ENCODE measurements around the gene GPR68. TPM values are rescaled to one million over a fixed set of nuclear protein-coding genes. Genes with fewer than 3 reads are reported as not detected.
A peak's percentile ranks its signal among the peaks of the same experiment; 100 is the strongest.

Gene GPR68
- total RNA-seq, 4 donors from 2014 or later: 0.13 to 0.73 (median 0.42) TPM; not detected in 1

- TF ChIP-seq POLR2A (IDR thresholded peaks at IDR 0.05): no peak
- no peak for TF ChIP-seq CTCF (IDR thresholded peaks at IDR 0.05)
- peaks cover 5 to 18% of the 10 kb centered on the region in 2 donors for H3K4me1 ChIP-seq
- H3K27me3 ChIP-seq: no peaks in the 10 kb centered on the region
- intact Hi-C loops (cut with DNase I): no loop called here
- no peaks in the 10 kb centered on the region for H3K36me3 ChIP-seq
- DNase-seq: no peak
- H3K9me3 ChIP-seq: no peaks in the 10 kb centered on the region
- WGBS, 2 donors: 55 to 66% methylated on average over 8 to 12 of the region's 20 CpGs
- no peak overlapping the region for H3K27ac ChIP-seq
- peak overlapping the region in 2 of 3 donors; percentile 54 to 58 for H3K4me3 ChIP-seq (replicated peaks in 1 of 3)
These were observed 9.4 kb upstream of the GPR68 start for GRCh38 chr14:91253795-91254323.

- DNase-seq: peak; percentile 45 to 47
- no peak for TF ChIP-seq POLR2A (IDR thresholded peaks at IDR 0.05)
- no peak for TF ChIP-seq CTCF (IDR thresholded peaks at IDR 0.05)
- Histone ChIP-seq H3K4me3 (replicated peaks in 1 of 3) (peak overlapping the region; percentile 4 to 58 (median 54)), H3K27me3 (no peaks in the 10 kb centered on the region), H3K9me3 (no peaks in the 10 kb centered on the region), H3K4me1 (peaks cover 5 to 18% of the 10 kb centered on the region in 2 donors), H3K36me3 (no peaks in the 10 kb centered on the region), H3K27ac (peak overlapping the region in 1 of 3 donors; percentile 36)
- 12 to 61% methylated on average over 3 to 17 of the region's 95 CpGs for WGBS, 2 donors
- intact Hi-C loops (cut with DNase I): no loop called here
These were observed 8.6 kb upstream of the GPR68 start for GRCh38 chr14:91252871-91253794.

- Histone ChIP-seq H3K4me1 (peaks cover 5 to 18% of the 10 kb centered on the region in 2 donors), H3K27ac (no peak overlapping the region), H3K36me3 (no peaks in the 10 kb centered on the region), H3K9me3 (no peaks in the 10 kb centered on the region), H3K4me3 (replicated peaks in 1 of 3) (no peak overlapping the region), H3K27me3 (no peaks in the 10 kb centered on the region)
- no peak for DNase-seq
- intact Hi-C loops (cut with DNase I): no loop called here
- no peak for TF ChIP-seq CTCF (IDR thresholded peaks at IDR 0.05)
- TF ChIP-seq POLR2A (IDR thresholded peaks at IDR 0.05): no peak
- 44 to 55% methylated on average over 5 of the region's 5 CpGs for WGBS, 2 donors
These were observed 6.4 kb upstream of the GPR68 start for GRCh38 chr14:91250912-91251311.

- no peaks in the 10 kb centered on the region for H3K9me3 ChIP-seq
- 50 to 66% methylated on average over 10 of the region's 10 CpGs for WGBS, 2 donors
- no peak for TF ChIP-seq CTCF (IDR thresholded peaks at IDR 0.05)
- TF ChIP-seq POLR2A (IDR thresholded peaks at IDR 0.05): no peak
- H3K36me3 ChIP-seq: no peaks in the 10 kb centered on the region
- H3K4me1 ChIP-seq: peaks cover 5 to 18% of the 10 kb centered on the region in 2 donors
- H3K27ac ChIP-seq: no peak overlapping the region
- no peaks in the 10 kb centered on the region for H3K27me3 ChIP-seq
- no peak overlapping the region for H3K4me3 ChIP-seq (replicated peaks in 1 of 3)
- intact Hi-C loops (cut with DNase I): no loop called here
- DNase-seq: no peak
These were observed 5.5 kb upstream of the GPR68 start for GRCh38 chr14:91249841-91250616.
